PC-3 (cell line): ENCODE results near the gene MRC2. TPM values are rescaled to one million over a fixed set of nuclear protein-coding genes. Genes with fewer than 3 reads are reported as not detected.

Source experiments
- ATAC-seq: fragments of 200-7000 bp; cut with Tn5 transposase; 2 replicates; pipeline ENCODE4 v1.9.1; 2020; ENCODE audit warnings: mild to moderate bottlenecking, moderate library complexity
- BruUV-seq: library from RNA; stranded (reverse); fragments of 400-500 nt; replicated peaks from 2 replicates; lab custom pipeline; 2021; lab: Mats Ljungman, UMichigan
- CTCF ChIA-PET: fragments of 300-600 bp; sonication (Branson Sonifier 250); formaldehyde crosslinking; loops from one replicate; lab custom pipeline; 2022; ENCODE audit warnings: antibody characterized with exemption; lab: Charles Lee
- POLR2A ChIA-PET: fragments of 300-600 bp; sonication (Branson Sonifier 250); formaldehyde crosslinking; loops from one replicate; lab custom pipeline; 2022; ENCODE audit warnings: antibody characterized with exemption; ENCODE audit not compliant: unreplicated experiment; lab: Charles Lee
- DNase-seq: peaks from one replicate; pipeline ENCODE4 v3.0.0-alpha.2; 2015
- H2AFZ ChIP-seq: fragments of 300-600 bp; sonication (generic); 2 replicates; pipeline ENCODE4 v1.6.0; 2016; ENCODE audit warnings: antibody characterized with exemption, low read length
- H3F3A ChIP-seq: fragments of 300-600 bp; sonication (generic); one replicate; pipeline ENCODE4 v1.6.0; 2017; ENCODE audit warnings: antibody characterized with exemption, low read length, control low read depth, mild to moderate bottlenecking; ENCODE audit not compliant: unreplicated experiment
- H3K27ac ChIP-seq: fragments of 300-600 bp; sonication (generic); 2 replicates; pipeline ENCODE4 v1.5.1; 2016; ENCODE audit warnings: mild to moderate bottlenecking, low read length
- H3K27me3 ChIP-seq: fragments of 300-600 bp; sonication (generic); 2 replicates; pipeline ENCODE4 v1.6.1; 2016; ENCODE audit warnings: low read length, mixed read lengths
- H3K36me3 ChIP-seq: fragments of 300-600 bp; sonication (generic); 2 replicates; pipeline ENCODE4 v1.6.1; 2016; ENCODE audit warnings: low read depth, mixed run types, low read length, mixed read lengths
- H3K4me1 ChIP-seq: fragments of 300-600 bp; sonication (generic); 2 replicates; pipeline ENCODE4 v1.5.1; 2016; ENCODE audit warnings: low read length; ENCODE audit not compliant: insufficient read depth
- H3K4me2 ChIP-seq: fragments of 300-600 bp; sonication (generic); 2 replicates; pipeline ENCODE4 v1.6.0; 2016; ENCODE audit warnings: low read length
- H3K4me3 ChIP-seq: fragments of 300-600 bp; sonication (generic); 2 replicates; pipeline ENCODE4 v1.5.1; 2016; ENCODE audit warnings: mild to moderate bottlenecking, low read length, mixed read lengths
- H3K79me2 ChIP-seq: fragments of 300-600 bp; sonication (generic); 2 replicates; pipeline ENCODE4 v1.6.1; 2017; ENCODE audit warnings: low read length, mixed read lengths
- H3K9ac ChIP-seq: fragments of 300-600 bp; sonication (generic); 2 replicates; pipeline ENCODE4 v1.6.0; 2016; ENCODE audit warnings: mild to moderate bottlenecking, low read length
- H3K9me2 ChIP-seq: fragments of 300-600 bp; sonication (generic); replicated peaks from 2 replicates; pipeline ENCODE4 v1.6.1; 2016; ENCODE audit warnings: mixed run types, low read length, mixed read lengths
- H3K9me3 ChIP-seq: fragments of 300-600 bp; sonication (generic); 2 replicates; pipeline ENCODE4 v1.6.1; 2016; ENCODE audit warnings: low read length, mixed read lengths
- H4K20me1 ChIP-seq: fragments of 300-600 bp; sonication (generic); 2 replicates; pipeline ENCODE4 v1.6.1; 2016; ENCODE audit warnings: low read length, mixed read lengths
- CTCF ChIP-seq: fragments of 300-600 bp; sonication (generic); conservative IDR thresholded peaks from 2 replicates; pipeline ENCODE4 v1.5.1; 2017; ENCODE audit warnings: antibody characterized with exemption, low read depth, mild to moderate bottlenecking, low read length
- EZH2 ChIP-seq: fragments of 300-600 bp; sonication (generic); IDR thresholded peaks from one replicate; pipeline ENCODE4 v1.6.1; 2017; ENCODE audit warnings: antibody characterized with exemption, mild to moderate bottlenecking, low read length; ENCODE audit not compliant: unreplicated experiment
- EZH2phosphoT487 ChIP-seq: fragments of 300-600 bp; sonication (generic); IDR thresholded peaks from 2 replicates; pipeline ENCODE4 v1.6.1; 2018; ENCODE audit warnings: mild to moderate bottlenecking, antibody characterized with exemption, low read length, borderline replicate concordance
- intact Hi-C: fragments of 100-400 bp; cut with micrococcal nuclease; formaldehyde crosslinking; loops from 2 replicates; pipeline ENCODE4 v1.9.0; 2023
- total RNA-seq: library from RNA; depleted of rRNA; stranded (reverse); fragments of >200 nt; gene quantifications from 2 replicates; pipeline ENCODE4 v1.2.3, GENCODE V29; 2014

Gene MRC2
- total RNA-seq, 1 experiment from 2014 or later = 13.5 TPM

- no peaks in the 10 kb centered on the region for H4K20me1 ChIP-seq
- peaks cover 5% of the 10 kb centered on the region; the same call in 1 of the 2 replicates for H3K4me1 ChIP-seq
- no peak overlapping the region for H3K4me2 ChIP-seq
- H3K79me2 ChIP-seq = no peaks in the 10 kb centered on the region
- no peaks in the 10 kb centered on the region for H3K9me2 ChIP-seq
- intact Hi-C loops = no loop called here
- CTCF ChIA-PET = no interaction called here
- TF ChIP-seq CTCF (no peak), EZH2phosphoT487 (no peak), EZH2 (no peak)
- H3K27me3 ChIP-seq = no peaks in the 10 kb centered on the region
- H2AFZ ChIP-seq = no peak overlapping the region
- POLR2A ChIA-PET = no interaction called here
- no peak for DNase-seq
- BruUV-seq = no TSS peak
- no peak overlapping the region for H3K9ac ChIP-seq
- no peaks in the 10 kb centered on the region for H3K36me3 ChIP-seq
- no peaks in the 10 kb centered on the region for H3F3A ChIP-seq
- no peak overlapping the region for H3K27ac ChIP-seq
- ATAC-seq = no peak
- no peak overlapping the region for H3K4me3 ChIP-seq
- no peaks in the 10 kb centered on the region for H3K9me3 ChIP-seq
Measured at GRCh38 chr17:62715882-62716390, 88.5 kb downstream of the MRC2 start.

GRCh38 chr17:62716834-62717588 lies 89.5 kb downstream of the MRC2 start:
- Histone ChIP-seq H3F3A (no peaks in the 10 kb centered on the region), H2AFZ (no peak overlapping the region), H3K27ac (no peak overlapping the region), H3K36me3 (no peaks in the 10 kb centered on the region), H3K9me2 (no peaks in the 10 kb centered on the region), H3K4me1 (peaks cover 5% of the 10 kb centered on the region; the same call in 1 of the 2 replicates), H3K9ac (no peak overlapping the region), H4K20me1 (no peaks in the 10 kb centered on the region), H3K79me2 (no peaks in the 10 kb centered on the region), H3K27me3 (no peaks in the 10 kb centered on the region), H3K4me3 (no peak overlapping the region), H3K4me2 (no peak overlapping the region), H3K9me3 (no peaks in the 10 kb centered on the region)
- intact Hi-C loops = no loop called here
- BruUV-seq = no TSS peak
- ChIA-PET CTCF (no interaction called here), POLR2A (no interaction called here)
- ATAC-seq = no peak
- no peak for TF ChIP-seq EZH2phosphoT487
- TF ChIP-seq EZH2 = no peak
- no peak for TF ChIP-seq CTCF
- no peak for DNase-seq

GRCh38 chr17:62717589-62717855 lies 90.1 kb downstream of the MRC2 start:
- no peak for TF ChIP-seq CTCF
- no peak for TF ChIP-seq EZH2
- TF ChIP-seq EZH2phosphoT487 = no peak
- Histone ChIP-seq H3K4me1 (peaks cover 5% of the 10 kb centered on the region; the same call in 1 of the 2 replicates), H3K9me3 (no peaks in the 10 kb centered on the region), H3K36me3 (no peaks in the 10 kb centered on the region), H3K27ac (no peak overlapping the region), H3F3A (no peaks in the 10 kb centered on the region), H2AFZ (no peak overlapping the region), H3K27me3 (no peaks in the 10 kb centered on the region), H4K20me1 (no peaks in the 10 kb centered on the region), H3K9ac (no peak overlapping the region), H3K4me2 (no peak overlapping the region), H3K4me3 (no peak overlapping the region), H3K79me2 (no peaks in the 10 kb centered on the region), H3K9me2 (no peaks in the 10 kb centered on the region)
- no peak for DNase-seq
- ATAC-seq = no peak
- no TSS peak for BruUV-seq
- intact Hi-C loops = no loop called here
- POLR2A ChIA-PET = no interaction called here
- CTCF ChIA-PET = no interaction called here
